A549 (cell line): ENCODE results near the gene ARHGDIB.

Source experiments
- CEBPB ChIP-seq, 2 experiments: fragments of >200 bp in 1 of 2; sonication (Bioruptor Twin) in 1 of 2; formaldehyde crosslinking in 1 of 2; IDR thresholded peaks; 2 replicates each; pipeline ENCODE4 v1.6.1; 2012 to 2016
- CHD2 ChIP-seq: fragments of 150-350 bp; IDR thresholded peaks from 2 replicates; pipeline ENCODE4 v1.6.1; 2014; ENCODE audit warnings: low read length; ENCODE audit not compliant: partially characterized antibody
- CTCF ChIP-seq: fragments of >200 bp; sonication (Bioruptor Twin); formaldehyde crosslinking; IDR thresholded peaks from 3 replicates; pipeline ENCODE4 v1.5.1; 2016
- FOSL2 ChIP-seq, 2 experiments: fragments of 450-650 bp in 1 of 2; fragments of >200 bp in 1 of 2; sonication (Bioruptor Twin) in 1 of 2; formaldehyde crosslinking; IDR thresholded peaks; 2 replicates each; pipeline versions ENCODE4 v1.5.0 to v1.6.1; 2016 to 2020; ENCODE audit warnings: mild to moderate bottlenecking in 1 of 2, moderate library complexity in 1 of 2
- HEYL ChIP-seq: fragments of 250-450 bp; sonication (Bioruptor Pico); IDR thresholded peaks from 2 replicates; pipeline ENCODE4 v1.8.0; 2021; ENCODE audit warnings: mild to moderate bottlenecking, moderate library complexity
- JUN ChIP-seq, 2 experiments: fragments of >200 bp; sonication (Bioruptor Twin); formaldehyde crosslinking; IDR thresholded peaks; 2 replicates in 1 of 2; 3 replicates in 1 of 2; pipeline ENCODE4 v1.6.1; 2016 to 2017
- KDM5A ChIP-seq: fragments of 200-600 bp; sonication (generic); IDR thresholded peaks from 2 replicates; pipeline ENCODE4 v1.6.1; 2016; ENCODE audit warnings: antibody characterized with exemption, mild to moderate bottlenecking
- MAFK ChIP-seq: fragments of 450-650 bp; IDR thresholded peaks from 2 replicates; pipeline ENCODE4 v1.6.1; 2014; ENCODE audit not compliant: partially characterized antibody
- PBX3 ChIP-seq: IDR thresholded peaks from 2 replicates; pipeline ENCODE4 v1.6.1; 2012
- PHF8 ChIP-seq: fragments of 200-600 bp; sonication (generic); IDR thresholded peaks from 2 replicates; pipeline ENCODE4 v1.6.1; 2016; ENCODE audit warnings: low read depth, mild to moderate bottlenecking, antibody characterized with exemption, moderate library complexity, borderline replicate concordance
- POLR2A ChIP-seq: IDR thresholded peaks from 2 replicates; pipeline ENCODE4 v1.6.1; 2012; ENCODE audit warnings: mild to moderate bottlenecking, low read length
- RAD21 ChIP-seq, 2 experiments: fragments of >200 bp in 1 of 2; sonication (Bioruptor Twin) in 1 of 2; formaldehyde crosslinking in 1 of 2; IDR thresholded peaks in 1 of 2; conservative IDR thresholded peaks in 1 of 2; 2 replicates in 1 of 2; 3 replicates in 1 of 2; pipeline ENCODE4 v1.6.1; 2012 to 2018; ENCODE audit warnings: inconsistent platforms in 1 of 2

- no peak for TF ChIP-seq POLR2A
- TF ChIP-seq PBX3, result no peak
- no peak for TF ChIP-seq CTCF
- TF ChIP-seq HEYL, result no peak
- TF ChIP-seq PHF8, result no peak
- TF ChIP-seq CHD2, result no peak
- TF ChIP-seq RAD21 (conservative IDR thresholded peaks at IDR 0.05 in 1 of 2, IDR thresholded peaks at IDR 0.05 in 1 of 2), result no peak
- TF ChIP-seq JUN (IDR thresholded peaks at IDR 0.05), result no peak
- no peak for TF ChIP-seq KDM5A
- no peak for TF ChIP-seq CEBPB (IDR thresholded peaks at IDR 0.05)
- TF ChIP-seq FOSL2 (IDR thresholded peaks at IDR 0.05), result no peak
- TF ChIP-seq FOSL2 (CRISPR knock-in tag; IDR thresholded peaks at IDR 0.05), result no peak
- TF ChIP-seq MAFK, result no peak
These were observed 37.5 kb downstream of the ARHGDIB start for GRCh38 chr12:14923944-14924343.
